HUES6 (cell line): ENCODE data around the gene TRPT1.

Source experiments
- H3K27ac ChIP-seq: 2 replicates; pipeline ENCODE4 v1.7.0; 2013; ENCODE audit warnings: low read depth, mild to moderate bottlenecking, low read length, inconsistent platforms
- H3K27me3 ChIP-seq: 2 replicates; pipeline ENCODE4 v1.6.1; 2013; ENCODE audit warnings: low read length; ENCODE audit not compliant: control insufficient read depth, insufficient read depth
- H3K36me3 ChIP-seq: 2 replicates; pipeline ENCODE4 v1.6.1; 2013; ENCODE audit warnings: low read length; ENCODE audit not compliant: control insufficient read depth, insufficient read depth
- H3K4me1 ChIP-seq: 2 replicates; pipeline ENCODE4 v1.6.1; 2013; ENCODE audit warnings: low read length; ENCODE audit not compliant: control insufficient read depth, insufficient read depth
- H3K4me3 ChIP-seq: 2 replicates; pipeline ENCODE4 v1.5.1; 2013; ENCODE audit warnings: low read depth, low read length
- H3K9ac ChIP-seq: one replicate; pipeline ENCODE4 v1.6.1; 2013; ENCODE audit warnings: mild to moderate bottlenecking, low read length
- H3K9me3 ChIP-seq: 2 replicates; pipeline ENCODE4 v1.6.1; 2013; ENCODE audit warnings: low read depth, low read length; ENCODE audit not compliant: control insufficient read depth, insufficient read depth

The TRPT1 gene, protein sequence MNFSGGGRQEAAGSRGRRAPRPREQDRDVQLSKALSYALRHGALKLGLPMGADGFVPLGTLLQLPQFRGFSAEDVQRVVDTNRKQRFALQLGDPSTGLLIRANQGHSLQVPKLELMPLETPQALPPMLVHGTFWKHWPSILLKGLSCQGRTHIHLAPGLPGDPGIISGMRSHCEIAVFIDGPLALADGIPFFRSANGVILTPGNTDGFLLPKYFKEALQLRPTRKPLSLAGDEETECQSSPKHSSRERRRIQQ

DNA sequence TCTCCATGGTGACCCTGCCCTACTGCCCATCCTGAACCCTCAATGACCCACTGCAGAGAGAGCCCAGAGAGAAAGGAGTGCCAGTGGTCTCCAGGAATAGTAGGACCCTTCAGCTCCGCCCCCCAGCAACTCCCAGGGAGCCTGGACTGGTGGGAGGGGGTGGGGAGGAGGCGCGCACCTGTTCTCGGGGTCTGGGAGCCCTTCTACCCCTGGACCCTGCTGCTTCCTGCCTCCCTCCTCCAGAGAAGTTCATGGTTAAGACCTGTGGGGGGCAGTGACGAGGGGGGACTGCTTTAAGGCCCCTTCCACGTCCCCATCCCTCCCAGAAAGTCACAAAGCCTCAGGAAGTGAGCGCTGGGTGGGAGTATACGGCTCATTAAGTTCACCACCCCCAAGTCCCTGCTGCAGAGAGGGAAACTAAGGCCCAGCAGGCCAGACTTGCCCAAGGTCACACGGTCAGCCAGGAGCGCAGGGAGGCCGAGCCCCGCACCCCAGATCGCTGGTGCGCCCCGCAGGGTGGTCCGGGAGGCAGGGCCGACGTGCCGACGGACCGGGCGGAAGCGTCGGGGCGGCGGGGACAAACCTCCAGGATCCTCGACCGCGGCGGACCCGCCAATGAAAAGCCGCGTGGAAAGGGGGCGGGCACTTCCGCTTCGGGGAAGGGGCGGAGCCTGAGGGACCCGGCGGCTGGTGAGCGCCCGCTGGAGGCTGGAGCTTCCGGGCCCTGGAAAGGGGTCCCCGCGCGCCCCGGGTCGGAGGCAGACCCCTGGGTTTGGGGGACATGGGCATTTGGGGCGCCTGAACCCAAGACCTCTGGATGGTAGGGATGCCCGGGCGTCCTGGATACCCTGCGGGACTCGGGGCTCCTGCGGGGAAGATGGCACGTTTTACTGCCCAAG is at the start of gene TRPT1, which contains the start of gene NUDT22:
TSS of gene TRPT1 (minus strand) at position 579 of the 899 bp plus-strand sequence. CDS start at position 253, 326 bp downstream.
TSS of gene NUDT22 (plus strand) at position 667 of the 899 bp plus-strand sequence. CDS start 379 bp downstream, outside the sequence.
- H3K9ac ChIP-seq, result peak within 1 kb of the TSS; percentile 83
- H3K9me3 ChIP-seq, result no peaks in the 10 kb centered on the region
- peaks cover 19% of the 10 kb centered on the region for H3K4me1 ChIP-seq
- peak within 1 kb of the TSS; percentile 92 for H3K4me3 ChIP-seq
- peak within 1 kb of the TSS; percentile 59; the same call in 1 of the 2 replicates for H3K27ac ChIP-seq
- H3K36me3 ChIP-seq, result peaks cover 22% of the 10 kb centered on the region
- no peaks in the 10 kb centered on the region for H3K27me3 ChIP-seq

DNA sequence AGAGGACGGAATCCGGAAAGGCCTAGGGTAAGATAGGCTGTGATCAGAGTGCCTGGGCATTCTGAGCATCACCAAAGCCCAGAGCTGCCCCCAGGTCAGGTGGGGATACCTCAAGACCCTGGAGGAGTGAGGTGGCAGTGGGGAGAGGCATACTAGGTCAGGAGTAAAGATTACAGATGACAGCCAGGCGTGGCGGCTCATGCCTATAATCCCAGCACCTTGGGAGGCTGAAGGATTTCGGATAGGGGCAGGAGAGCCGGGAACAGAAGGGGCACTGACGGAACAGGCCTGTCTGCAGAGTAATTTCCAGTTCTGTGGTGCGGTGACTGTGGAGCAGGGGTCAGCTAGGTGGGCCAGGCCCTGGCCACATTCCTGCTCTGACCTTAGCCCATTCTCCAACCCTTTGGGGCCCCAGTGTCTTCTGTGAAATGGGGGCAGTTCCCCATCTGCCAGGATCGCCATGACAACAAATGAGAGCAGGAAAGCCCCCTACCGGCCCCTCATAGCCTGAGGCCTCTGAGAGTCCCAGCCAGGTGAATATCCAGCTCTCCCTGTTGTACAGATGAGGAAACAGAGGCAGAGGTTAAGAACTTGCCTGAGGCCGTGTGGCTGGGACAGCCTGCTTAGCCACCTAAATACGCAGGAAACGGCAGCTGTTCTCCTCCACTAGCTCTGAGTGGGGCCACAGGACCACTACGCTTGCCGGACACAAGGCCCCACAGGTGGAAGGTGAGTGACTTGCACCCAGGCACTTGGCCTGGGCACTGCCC is 49.2 kb upstream of the TRPT1 start:
- H3K36me3 ChIP-seq, result peaks cover 16% of the 10 kb centered on the region
- no peak overlapping the region for H3K4me3 ChIP-seq
- H3K27ac ChIP-seq, result no peak overlapping the region
- H3K4me1 ChIP-seq, result peaks cover 19% of the 10 kb centered on the region; the same call in 1 of the 2 replicates
- H3K27me3 ChIP-seq, result no peaks in the 10 kb centered on the region
- H3K9ac ChIP-seq, result no peak overlapping the region
- no peaks in the 10 kb centered on the region for H3K9me3 ChIP-seq

DNA sequence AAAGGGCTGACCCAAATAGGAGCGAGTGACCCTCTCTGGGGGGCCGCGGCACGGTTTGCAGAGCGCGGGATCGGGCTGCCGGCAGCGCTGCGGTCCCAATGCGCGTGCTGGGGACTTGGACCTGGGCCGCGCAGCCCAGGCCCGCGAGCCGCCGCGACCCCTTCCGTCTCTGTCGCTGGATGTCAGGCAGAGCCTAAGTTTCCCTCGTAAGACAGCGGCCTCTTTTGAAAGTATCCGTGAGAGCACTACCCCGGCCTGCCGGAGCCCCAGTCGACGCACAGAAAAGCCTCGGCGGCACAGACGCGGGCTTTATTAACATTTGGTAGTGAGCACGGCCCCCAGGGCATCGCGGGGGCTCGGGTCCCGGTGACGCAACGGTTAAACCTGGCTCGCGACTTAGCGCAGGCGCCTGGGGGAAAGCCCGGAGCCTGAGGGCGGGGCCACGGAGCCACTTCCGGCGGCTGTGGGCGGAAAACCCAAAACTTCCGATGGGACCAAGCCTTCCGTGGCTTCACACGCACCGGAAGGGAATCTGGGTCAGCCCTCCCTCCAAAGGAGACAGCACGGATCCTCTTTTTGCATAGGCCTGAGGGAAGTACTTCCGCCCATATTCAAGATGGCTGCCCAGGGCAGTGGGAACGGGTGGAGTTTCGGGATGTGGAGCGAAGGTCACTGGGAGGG is 43.7 kb upstream of the TRPT1 start:
- H3K4me3 ChIP-seq, result peak overlapping the region; percentile 87
- no peaks in the 10 kb centered on the region for H3K27me3 ChIP-seq
- H3K9ac ChIP-seq, result peak overlapping the region; percentile 88
- no peaks in the 10 kb centered on the region for H3K9me3 ChIP-seq
- H3K4me1 ChIP-seq, result peaks cover 19% of the 10 kb centered on the region
- peaks cover 22% of the 10 kb centered on the region for H3K36me3 ChIP-seq
- peak overlapping the region; percentile 82 for H3K27ac ChIP-seq

DNA sequence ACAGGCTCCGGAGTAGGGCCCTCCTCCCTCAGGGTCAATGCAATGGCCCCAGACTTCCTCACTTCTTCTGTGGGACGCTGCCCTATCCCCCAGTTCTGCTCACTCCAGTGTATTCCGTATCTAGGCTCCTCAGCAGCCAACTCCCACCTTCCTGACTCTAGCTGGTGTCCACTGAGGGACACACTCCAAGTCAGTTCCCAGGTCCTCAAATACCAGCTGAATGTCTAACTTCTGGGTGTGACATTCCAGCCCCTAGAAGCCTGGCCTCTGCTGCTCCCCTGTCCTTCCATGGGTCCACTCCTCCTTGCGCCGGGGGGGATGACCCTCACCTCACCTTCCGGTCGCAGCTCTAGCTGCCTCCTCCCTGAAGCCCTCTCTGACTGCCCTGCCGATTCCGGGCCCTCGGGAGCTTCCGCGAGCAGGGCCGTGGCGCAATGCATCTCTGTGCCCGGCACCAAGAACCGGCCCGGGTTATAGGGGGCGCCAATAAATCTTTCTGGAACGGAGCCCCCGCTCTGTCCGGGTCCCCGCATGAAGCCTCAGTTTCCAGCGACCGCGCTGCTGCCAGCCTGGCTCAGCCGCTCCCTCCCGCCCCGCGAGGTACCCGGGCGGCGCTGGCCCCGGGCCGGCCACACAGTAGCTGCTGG is 43.0 kb upstream of the TRPT1 start:
- H3K4me1 ChIP-seq, result peaks cover 19% of the 10 kb centered on the region
- H3K4me3 ChIP-seq, result peak overlapping the region; percentile 87
- H3K27ac ChIP-seq, result peak overlapping the region; percentile 82
- H3K9me3 ChIP-seq, result no peaks in the 10 kb centered on the region
- H3K36me3 ChIP-seq, result peaks cover 29% of the 10 kb centered on the region
- peak overlapping the region; percentile 88 for H3K9ac ChIP-seq
- no peaks in the 10 kb centered on the region for H3K27me3 ChIP-seq

DNA sequence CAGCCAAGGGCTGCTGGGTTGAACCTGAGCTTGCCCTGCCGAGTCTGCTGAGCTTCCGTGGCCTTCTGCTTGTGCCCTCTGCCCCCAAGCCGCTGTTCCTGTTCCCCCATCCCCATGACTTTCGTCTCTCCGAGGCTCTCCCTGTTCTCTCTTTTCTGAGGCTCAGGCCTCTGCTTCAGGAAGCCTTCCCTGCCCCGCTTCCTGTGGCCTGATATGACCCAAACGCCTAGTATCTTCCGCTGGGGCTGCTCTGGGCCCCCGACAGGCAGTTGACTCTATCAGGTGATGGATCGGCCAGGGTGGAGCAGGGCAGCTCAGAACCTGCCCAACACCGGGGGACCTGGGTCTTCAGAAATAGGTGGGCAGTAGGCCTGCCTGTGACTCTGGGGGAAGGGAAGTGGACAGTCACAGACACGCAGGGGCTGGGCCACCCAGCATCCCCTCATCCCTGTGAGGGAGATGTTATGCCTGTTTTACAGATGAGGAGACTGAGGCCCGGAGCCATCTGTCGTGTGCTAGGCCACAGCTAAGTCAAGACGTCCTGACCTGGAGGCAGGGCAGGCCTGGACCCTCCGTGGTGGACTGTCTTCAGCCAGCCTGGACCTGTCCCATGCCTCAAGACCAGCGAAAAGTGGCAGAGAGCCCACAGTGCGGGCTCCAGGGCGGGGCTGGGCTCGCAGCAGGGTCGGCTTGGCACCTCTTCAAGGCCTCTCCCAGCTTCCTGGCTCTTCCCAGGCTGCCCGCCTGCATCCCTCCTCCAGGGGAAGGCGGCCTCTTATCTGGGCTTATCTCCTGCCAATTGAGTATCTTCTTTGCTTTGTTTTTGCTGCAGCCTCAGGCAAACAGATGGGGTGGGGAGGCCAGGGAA is 42.3 kb upstream of the TRPT1 start:
- no peaks in the 10 kb centered on the region for H3K9me3 ChIP-seq
- peaks cover 16% of the 10 kb centered on the region for H3K4me1 ChIP-seq
- no peaks in the 10 kb centered on the region for H3K27me3 ChIP-seq
- H3K27ac ChIP-seq, result no peak overlapping the region
- H3K9ac ChIP-seq, result peak overlapping the region; percentile 88
- peak overlapping the region; percentile 87 for H3K4me3 ChIP-seq
- H3K36me3 ChIP-seq, result peaks cover 35% of the 10 kb centered on the region

DNA sequence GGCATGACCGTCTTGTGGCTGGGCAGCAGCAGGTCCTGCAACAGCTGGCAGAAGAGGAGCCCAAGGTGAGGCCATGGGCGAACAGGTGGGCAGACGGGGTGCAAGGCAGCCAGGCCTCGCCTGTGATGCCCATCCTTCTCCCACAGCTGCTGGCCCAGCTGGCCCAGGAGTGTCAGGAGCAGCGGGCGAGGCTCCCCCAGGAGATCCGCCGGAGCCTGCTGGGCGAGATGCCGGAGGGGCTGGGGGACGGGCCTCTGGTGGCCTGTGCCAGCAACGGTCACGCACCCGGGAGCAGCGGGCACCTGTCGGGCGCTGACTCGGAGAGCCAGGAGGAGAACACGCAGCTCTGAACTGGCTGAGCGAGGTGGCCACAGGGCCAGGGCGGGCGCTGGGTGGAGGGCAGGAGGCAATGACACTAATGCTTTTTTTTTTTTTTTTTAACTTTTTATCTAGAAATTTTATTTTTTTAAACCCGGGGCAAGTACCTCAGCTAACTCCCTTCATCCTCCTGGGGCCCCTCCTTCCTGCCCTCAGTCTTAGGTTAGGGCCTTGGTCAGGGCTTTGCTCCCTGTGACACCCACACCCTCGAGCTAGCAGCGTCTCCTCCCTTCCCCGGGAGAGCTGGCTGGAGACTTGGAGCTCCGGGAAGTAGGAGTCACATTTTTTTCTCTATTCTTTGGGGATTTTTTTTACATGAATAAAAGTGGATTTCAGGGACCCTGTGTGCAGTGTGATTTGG is 41.4 kb upstream of the TRPT1 start:
- Histone ChIP-seq H3K9ac (no peak overlapping the region), H3K27me3 (no peaks in the 10 kb centered on the region), H3K4me3 (no peak overlapping the region), H3K9me3 (no peaks in the 10 kb centered on the region), H3K27ac (no peak overlapping the region), H3K4me1 (peaks cover 16% of the 10 kb centered on the region), H3K36me3 (peaks cover 44% of the 10 kb centered on the region)

DNA sequence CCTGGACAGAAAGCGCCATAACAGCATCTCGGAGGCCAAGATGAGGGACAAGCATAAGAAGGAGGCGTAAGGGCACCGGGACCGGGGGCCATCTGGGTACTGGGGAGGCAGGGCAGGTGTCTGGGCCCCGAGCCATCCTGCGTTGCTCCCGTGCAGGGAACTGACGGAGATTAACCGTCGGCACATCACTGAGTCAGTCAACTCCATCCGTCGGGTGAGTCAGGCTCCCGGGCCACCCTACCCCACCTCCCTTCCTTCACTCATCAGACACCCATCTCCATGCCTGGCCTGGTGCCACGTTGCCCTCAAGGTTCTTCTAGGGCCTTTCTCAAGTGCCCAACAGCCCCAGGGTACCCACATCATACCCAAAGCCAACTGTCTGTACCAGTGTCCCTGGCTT is 40.4 kb upstream of the TRPT1 start:
- no peak overlapping the region for H3K27ac ChIP-seq
- H3K9me3 ChIP-seq, result no peaks in the 10 kb centered on the region
- H3K36me3 ChIP-seq, result peaks cover 54% of the 10 kb centered on the region
- H3K4me1 ChIP-seq, result peaks cover 11% of the 10 kb centered on the region
- H3K9ac ChIP-seq, result no peak overlapping the region
- H3K27me3 ChIP-seq, result no peaks in the 10 kb centered on the region
- H3K4me3 ChIP-seq, result no peak overlapping the region

DNA sequence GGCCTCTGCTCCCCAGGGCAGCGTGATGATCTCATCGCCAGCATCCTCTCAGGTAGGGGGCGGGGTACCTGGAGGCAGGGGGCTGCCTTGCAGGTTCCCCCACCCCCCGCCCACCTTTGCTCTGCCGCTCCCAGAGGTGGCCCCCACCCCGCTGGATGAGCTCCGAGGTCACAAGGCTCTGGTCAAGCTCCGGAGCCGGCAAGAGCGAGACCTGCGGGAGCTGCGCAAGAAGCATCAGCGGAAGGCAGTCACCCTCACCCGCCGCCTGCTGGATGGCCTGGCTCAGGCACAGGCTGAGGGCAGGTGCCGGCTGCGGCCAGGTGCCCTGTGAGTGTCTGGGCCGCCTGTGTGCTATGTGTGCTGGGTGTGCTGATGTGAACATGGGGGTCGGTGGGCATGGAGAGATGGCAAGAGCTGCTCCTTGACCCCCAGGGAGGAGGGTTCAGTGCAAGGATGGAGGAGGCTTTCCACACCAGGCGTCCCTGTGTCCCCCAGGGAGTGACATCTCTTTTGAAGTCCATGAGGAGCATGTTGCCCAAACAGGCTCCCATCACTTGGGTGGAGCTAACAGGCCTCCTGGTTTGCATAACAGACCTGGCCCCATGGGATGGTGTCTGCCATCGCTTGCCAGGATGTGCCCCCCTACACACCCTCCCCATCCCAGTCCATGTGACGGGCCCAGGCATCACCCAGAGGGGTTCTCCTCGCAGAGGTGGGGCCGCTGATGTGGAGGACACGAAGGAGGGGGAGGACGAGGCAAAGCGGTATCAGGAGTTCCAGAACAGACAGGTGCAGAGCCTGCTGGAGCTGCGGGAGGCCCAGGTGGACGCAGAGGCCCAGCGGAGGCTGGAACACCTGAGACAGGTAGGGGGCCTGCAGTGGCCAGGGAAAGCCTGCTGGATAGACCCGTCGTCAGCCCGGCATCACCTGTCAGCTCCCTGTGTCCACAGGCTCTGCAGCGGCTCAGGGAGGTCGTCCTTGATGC is 39.5 kb upstream of the TRPT1 start:
- no peaks in the 10 kb centered on the region for H3K27me3 ChIP-seq
- H3K9me3 ChIP-seq, result no peaks in the 10 kb centered on the region
- no peak overlapping the region for H3K9ac ChIP-seq
- H3K4me1 ChIP-seq, result peaks cover 11% of the 10 kb centered on the region
- H3K4me3 ChIP-seq, result no peak overlapping the region
- H3K27ac ChIP-seq, result no peak overlapping the region
- H3K36me3 ChIP-seq, result peaks cover 58% of the 10 kb centered on the region
